GM23338 (cell line): Measurements from ENCODE around the gene GNA15. TPM values are rescaled to one million over a fixed set of nuclear protein-coding genes. Genes with fewer than 3 reads are reported as not detected.

Experiments
- ATAC-seq: fragments of 200-7000 bp; cut with Tn5 transposase; 3 replicates; pipeline ENCODE4 v1.9.1; 2020
- DNase-seq: peaks from one replicate; pipeline ENCODE4 v3.0.0-alpha.2; 2015; ENCODE audit warnings: low spot score
- H2AFZ ChIP-seq: fragments of 200-600 bp; sonication (generic); 2 replicates; pipeline ENCODE4 v1.8.0; 2016; ENCODE audit warnings: antibody characterized with exemption, mild to moderate bottlenecking, moderate library complexity
- H3F3A ChIP-seq: fragments of 200-600 bp; sonication (generic); replicated peaks from 2 replicates; pipeline ENCODE4 v1.8.0; 2017; ENCODE audit warnings: antibody characterized with exemption, mixed run types, low read depth
- H3K27ac ChIP-seq: fragments of 200-600 bp; sonication (generic); 2 replicates; pipeline ENCODE4 v1.6.1; 2016; ENCODE audit warnings: low read depth
- H3K27me3 ChIP-seq: fragments of 200-600 bp; sonication (generic); 2 replicates; pipeline ENCODE4 v1.8.0; 2016; ENCODE audit warnings: mild to moderate bottlenecking, mixed run types, moderate library complexity; ENCODE audit not compliant: insufficient read depth
- H3K36me3 ChIP-seq: fragments of 200-600 bp; sonication (generic); 2 replicates; pipeline ENCODE4 v1.8.0; 2016; ENCODE audit warnings: mild to moderate bottlenecking; ENCODE audit not compliant: insufficient read depth
- H3K4me1 ChIP-seq: fragments of 200-600 bp; sonication (generic); 2 replicates; pipeline ENCODE4 v1.8.0; 2016; ENCODE audit warnings: mild to moderate bottlenecking, moderate library complexity; ENCODE audit not compliant: insufficient read depth
- H3K4me2 ChIP-seq: fragments of 200-600 bp; sonication (generic); 2 replicates; pipeline ENCODE4 v1.7.1; 2017; ENCODE audit warnings: mixed run types
- H3K4me3 ChIP-seq: fragments of 200-600 bp; sonication (generic); 2 replicates; pipeline ENCODE4 v1.6.1; 2016; ENCODE audit warnings: mixed run types
- H3K79me2 ChIP-seq: fragments of 200-600 bp; sonication (generic); replicated peaks from 2 replicates; pipeline ENCODE4 v1.8.0; 2017; ENCODE audit warnings: mild to moderate bottlenecking; ENCODE audit not compliant: insufficient read depth
- H3K9me2 ChIP-seq: fragments of 200-600 bp; sonication (generic); 2 replicates; pipeline ENCODE4 v1.8.0; 2017; ENCODE audit not compliant: insufficient read depth
- H4K20me1 ChIP-seq: fragments of 200-600 bp; sonication (generic); replicated peaks from 2 replicates; pipeline ENCODE4 v1.8.0; 2017; ENCODE audit warnings: mild to moderate bottlenecking; ENCODE audit not compliant: insufficient read depth
- H3K27ac Mint-ChIP-seq: 2 replicates; pipeline ENCODE4 v1.8.0; 2020; ENCODE audit warnings: inconsistent platforms, mild to moderate bottlenecking, moderate library complexity, mixed read lengths
- H3K27me3 Mint-ChIP-seq: 3 replicates; pipeline ENCODE4 v1.8.0; 2022; ENCODE audit warnings: low read depth, mild to moderate bottlenecking, moderate library complexity, mixed read lengths, inconsistent platforms; ENCODE audit not compliant: insufficient read depth, poor library complexity
- H3K36me3 Mint-ChIP-seq: 3 replicates; pipeline ENCODE4 v1.8.0; 2021; ENCODE audit warnings: low read depth, mild to moderate bottlenecking, inconsistent platforms, moderate library complexity, mixed read lengths
- H3K4me1 Mint-ChIP-seq: 3 replicates; pipeline ENCODE4 v1.8.0; 2020; ENCODE audit warnings: mild to moderate bottlenecking, inconsistent platforms, mixed read lengths
- H3K4me3 Mint-ChIP-seq: 3 replicates; pipeline ENCODE4 v1.8.0; 2021; ENCODE audit warnings: moderate library complexity, mild to moderate bottlenecking, inconsistent platforms, mixed read lengths
- H3K9me3 Mint-ChIP-seq: 3 replicates; pipeline ENCODE4 v1.8.0; 2020; ENCODE audit warnings: moderate library complexity, mild to moderate bottlenecking, inconsistent platforms, mixed read lengths
- CREB1 ChIP-seq: fragments of 250-450 bp; sonication (Bioruptor Pico); IDR thresholded peaks from 2 replicates; pipeline ENCODE4 v1.5.0; 2020; ENCODE audit warnings: low read depth, mild to moderate bottlenecking, moderate library complexity
- EZH2 ChIP-seq: fragments of 200-600 bp; sonication (generic); IDR thresholded peaks from one replicate; pipeline ENCODE4 v1.8.0; 2017; ENCODE audit warnings: antibody characterized with exemption, mild to moderate bottlenecking, low read depth; ENCODE audit not compliant: unreplicated experiment
- EZH2phosphoT487 ChIP-seq: fragments of 200-600 bp; sonication (generic); IDR thresholded peaks from one replicate; pipeline ENCODE4 v1.8.1; 2018; ENCODE audit warnings: antibody characterized with exemption; ENCODE audit not compliant: unreplicated experiment
- JUNB ChIP-seq: IDR thresholded peaks from one replicate; pipeline ENCODE4 v1.6.1; 2016; ENCODE audit warnings: antibody characterized with exemption; ENCODE audit not compliant: unreplicated experiment
- NANOG ChIP-seq: IDR thresholded peaks from 2 replicates; pipeline ENCODE4 v1.6.1; 2016; ENCODE audit warnings: antibody characterized with exemption, borderline replicate concordance
- POLR2AphosphoS5 ChIP-seq: IDR thresholded peaks from 2 replicates; pipeline ENCODE4 v1.6.1; 2016; ENCODE audit warnings: antibody characterized with exemption, low read depth
- REST ChIP-seq: IDR thresholded peaks from one replicate; pipeline ENCODE4 v1.6.1; 2018; ENCODE audit warnings: antibody characterized with exemption; ENCODE audit not compliant: unreplicated experiment
- STAT1 ChIP-seq: IDR thresholded peaks from one replicate; pipeline ENCODE4 v1.6.1; 2016; ENCODE audit warnings: antibody characterized with exemption; ENCODE audit not compliant: unreplicated experiment
- ZNF114 ChIP-seq: fragments of 250-450 bp; sonication (Bioruptor Pico); IDR thresholded peaks from 2 replicates; pipeline ENCODE4 v1.5.0; 2020; ENCODE audit warnings: mild to moderate bottlenecking, moderate library complexity
- ZNF331 ChIP-seq: fragments of 250-450 bp; sonication (Bioruptor Pico); IDR thresholded peaks from 2 replicates; pipeline ENCODE4 v1.5.0; 2020; ENCODE audit warnings: low read depth, mild to moderate bottlenecking, moderate library complexity
- polyA plus RNA-seq: library from polyadenylated mRNA; unstranded; fragments of >200 nt; fragmentation: Nextera tagmentation; extraction: Ambion mirVana; gene quantifications from 2 replicates; pipeline ENCODE4 v1.2.1, GENCODE V29; 2016
- total RNA-seq: library from RNA; depleted of rRNA; stranded (reverse); fragments of >200 nt; shearing (Covaris generic); gene quantifications from 2 replicates; pipeline ENCODE4 v1.2.3, GENCODE V29; 2014
- TF ChIP-seq, protein P1 (sequence below): IDR thresholded peaks from 2 replicates; pipeline ENCODE4 v1.6.1; 2016; ENCODE audit warnings: antibody characterized with exemption
- TF ChIP-seq, protein P2 (sequence below), 2 experiments: fragments of 200-600 bp in 1 of 2; sonication (generic) in 1 of 2; conservative IDR thresholded peaks; 2 replicates each; pipeline versions ENCODE4 v1.5.1 to v1.6.1; 2016 to 2017; ENCODE audit warnings: antibody characterized with exemption in 2 of 2, low read depth in 2 of 2, mild to moderate bottlenecking in 2 of 2, moderate library complexity in 1 of 2
- TF ChIP-seq, protein P3 (sequence below): fragments of 250-450 bp; sonication (Bioruptor Pico); IDR thresholded peaks from 2 replicates; pipeline ENCODE4 v1.5.0; 2020; ENCODE audit warnings: mild to moderate bottlenecking, moderate library complexity

GNA15 gene
- total and polyA plus RNA-seq, 2 experiments from 2014 or later, result 0.14 to 0.31 TPM

GRCh38 chr19:3192228-3192635 is 56.4 kb downstream of the GNA15 start:
- Histone ChIP-seq H3K4me3 (no peak overlapping the region), H3K79me2 (peaks cover 57% of the 10 kb centered on the region), H3K27me3 (no peaks in the 10 kb centered on the region), H3K36me3 (no peaks in the 10 kb centered on the region; the same call in 1 of the 2 replicates), H3K9me2 (no peaks in the 10 kb centered on the region), H3K27ac (no peak overlapping the region), H2AFZ (no peak overlapping the region), H4K20me1 (peaks cover 9% of the 10 kb centered on the region), H3K4me2 (no peak overlapping the region), H3K4me1 (peaks cover under 1% of the 10 kb centered on the region; the same call in 1 of the 2 replicates), H3F3A (no peaks in the 10 kb centered on the region)
- TF ChIP-seq ZNF331 (CRISPR knock-in tag) (no peak), JUNB (no peak), POLR2AphosphoS5 (no peak), EZH2phosphoT487 (no peak), CREB1 (CRISPR knock-in tag) (no peak), NANOG (no peak), ZNF114 (CRISPR knock-in tag) (no peak), EZH2 (no peak), STAT1 (no peak), REST (no peak)
- TF ChIP-seq, protein P1, sequence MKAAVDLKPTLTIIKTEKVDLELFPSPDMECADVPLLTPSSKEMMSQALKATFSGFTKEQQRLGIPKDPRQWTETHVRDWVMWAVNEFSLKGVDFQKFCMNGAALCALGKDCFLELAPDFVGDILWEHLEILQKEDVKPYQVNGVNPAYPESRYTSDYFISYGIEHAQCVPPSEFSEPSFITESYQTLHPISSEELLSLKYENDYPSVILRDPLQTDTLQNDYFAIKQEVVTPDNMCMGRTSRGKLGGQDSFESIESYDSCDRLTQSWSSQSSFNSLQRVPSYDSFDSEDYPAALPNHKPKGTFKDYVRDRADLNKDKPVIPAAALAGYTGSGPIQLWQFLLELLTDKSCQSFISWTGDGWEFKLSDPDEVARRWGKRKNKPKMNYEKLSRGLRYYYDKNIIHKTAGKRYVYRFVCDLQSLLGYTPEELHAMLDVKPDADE, result no peak
- TF ChIP-seq, protein P2, sequence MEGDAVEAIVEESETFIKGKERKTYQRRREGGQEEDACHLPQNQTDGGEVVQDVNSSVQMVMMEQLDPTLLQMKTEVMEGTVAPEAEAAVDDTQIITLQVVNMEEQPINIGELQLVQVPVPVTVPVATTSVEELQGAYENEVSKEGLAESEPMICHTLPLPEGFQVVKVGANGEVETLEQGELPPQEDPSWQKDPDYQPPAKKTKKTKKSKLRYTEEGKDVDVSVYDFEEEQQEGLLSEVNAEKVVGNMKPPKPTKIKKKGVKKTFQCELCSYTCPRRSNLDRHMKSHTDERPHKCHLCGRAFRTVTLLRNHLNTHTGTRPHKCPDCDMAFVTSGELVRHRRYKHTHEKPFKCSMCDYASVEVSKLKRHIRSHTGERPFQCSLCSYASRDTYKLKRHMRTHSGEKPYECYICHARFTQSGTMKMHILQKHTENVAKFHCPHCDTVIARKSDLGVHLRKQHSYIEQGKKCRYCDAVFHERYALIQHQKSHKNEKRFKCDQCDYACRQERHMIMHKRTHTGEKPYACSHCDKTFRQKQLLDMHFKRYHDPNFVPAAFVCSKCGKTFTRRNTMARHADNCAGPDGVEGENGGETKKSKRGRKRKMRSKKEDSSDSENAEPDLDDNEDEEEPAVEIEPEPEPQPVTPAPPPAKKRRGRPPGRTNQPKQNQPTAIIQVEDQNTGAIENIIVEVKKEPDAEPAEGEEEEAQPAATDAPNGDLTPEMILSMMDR (conservative IDR thresholded peaks at IDR 0.05; ENCODE audit: low read depth in 2 of 2), result no peak
- TF ChIP-seq, protein P3, sequence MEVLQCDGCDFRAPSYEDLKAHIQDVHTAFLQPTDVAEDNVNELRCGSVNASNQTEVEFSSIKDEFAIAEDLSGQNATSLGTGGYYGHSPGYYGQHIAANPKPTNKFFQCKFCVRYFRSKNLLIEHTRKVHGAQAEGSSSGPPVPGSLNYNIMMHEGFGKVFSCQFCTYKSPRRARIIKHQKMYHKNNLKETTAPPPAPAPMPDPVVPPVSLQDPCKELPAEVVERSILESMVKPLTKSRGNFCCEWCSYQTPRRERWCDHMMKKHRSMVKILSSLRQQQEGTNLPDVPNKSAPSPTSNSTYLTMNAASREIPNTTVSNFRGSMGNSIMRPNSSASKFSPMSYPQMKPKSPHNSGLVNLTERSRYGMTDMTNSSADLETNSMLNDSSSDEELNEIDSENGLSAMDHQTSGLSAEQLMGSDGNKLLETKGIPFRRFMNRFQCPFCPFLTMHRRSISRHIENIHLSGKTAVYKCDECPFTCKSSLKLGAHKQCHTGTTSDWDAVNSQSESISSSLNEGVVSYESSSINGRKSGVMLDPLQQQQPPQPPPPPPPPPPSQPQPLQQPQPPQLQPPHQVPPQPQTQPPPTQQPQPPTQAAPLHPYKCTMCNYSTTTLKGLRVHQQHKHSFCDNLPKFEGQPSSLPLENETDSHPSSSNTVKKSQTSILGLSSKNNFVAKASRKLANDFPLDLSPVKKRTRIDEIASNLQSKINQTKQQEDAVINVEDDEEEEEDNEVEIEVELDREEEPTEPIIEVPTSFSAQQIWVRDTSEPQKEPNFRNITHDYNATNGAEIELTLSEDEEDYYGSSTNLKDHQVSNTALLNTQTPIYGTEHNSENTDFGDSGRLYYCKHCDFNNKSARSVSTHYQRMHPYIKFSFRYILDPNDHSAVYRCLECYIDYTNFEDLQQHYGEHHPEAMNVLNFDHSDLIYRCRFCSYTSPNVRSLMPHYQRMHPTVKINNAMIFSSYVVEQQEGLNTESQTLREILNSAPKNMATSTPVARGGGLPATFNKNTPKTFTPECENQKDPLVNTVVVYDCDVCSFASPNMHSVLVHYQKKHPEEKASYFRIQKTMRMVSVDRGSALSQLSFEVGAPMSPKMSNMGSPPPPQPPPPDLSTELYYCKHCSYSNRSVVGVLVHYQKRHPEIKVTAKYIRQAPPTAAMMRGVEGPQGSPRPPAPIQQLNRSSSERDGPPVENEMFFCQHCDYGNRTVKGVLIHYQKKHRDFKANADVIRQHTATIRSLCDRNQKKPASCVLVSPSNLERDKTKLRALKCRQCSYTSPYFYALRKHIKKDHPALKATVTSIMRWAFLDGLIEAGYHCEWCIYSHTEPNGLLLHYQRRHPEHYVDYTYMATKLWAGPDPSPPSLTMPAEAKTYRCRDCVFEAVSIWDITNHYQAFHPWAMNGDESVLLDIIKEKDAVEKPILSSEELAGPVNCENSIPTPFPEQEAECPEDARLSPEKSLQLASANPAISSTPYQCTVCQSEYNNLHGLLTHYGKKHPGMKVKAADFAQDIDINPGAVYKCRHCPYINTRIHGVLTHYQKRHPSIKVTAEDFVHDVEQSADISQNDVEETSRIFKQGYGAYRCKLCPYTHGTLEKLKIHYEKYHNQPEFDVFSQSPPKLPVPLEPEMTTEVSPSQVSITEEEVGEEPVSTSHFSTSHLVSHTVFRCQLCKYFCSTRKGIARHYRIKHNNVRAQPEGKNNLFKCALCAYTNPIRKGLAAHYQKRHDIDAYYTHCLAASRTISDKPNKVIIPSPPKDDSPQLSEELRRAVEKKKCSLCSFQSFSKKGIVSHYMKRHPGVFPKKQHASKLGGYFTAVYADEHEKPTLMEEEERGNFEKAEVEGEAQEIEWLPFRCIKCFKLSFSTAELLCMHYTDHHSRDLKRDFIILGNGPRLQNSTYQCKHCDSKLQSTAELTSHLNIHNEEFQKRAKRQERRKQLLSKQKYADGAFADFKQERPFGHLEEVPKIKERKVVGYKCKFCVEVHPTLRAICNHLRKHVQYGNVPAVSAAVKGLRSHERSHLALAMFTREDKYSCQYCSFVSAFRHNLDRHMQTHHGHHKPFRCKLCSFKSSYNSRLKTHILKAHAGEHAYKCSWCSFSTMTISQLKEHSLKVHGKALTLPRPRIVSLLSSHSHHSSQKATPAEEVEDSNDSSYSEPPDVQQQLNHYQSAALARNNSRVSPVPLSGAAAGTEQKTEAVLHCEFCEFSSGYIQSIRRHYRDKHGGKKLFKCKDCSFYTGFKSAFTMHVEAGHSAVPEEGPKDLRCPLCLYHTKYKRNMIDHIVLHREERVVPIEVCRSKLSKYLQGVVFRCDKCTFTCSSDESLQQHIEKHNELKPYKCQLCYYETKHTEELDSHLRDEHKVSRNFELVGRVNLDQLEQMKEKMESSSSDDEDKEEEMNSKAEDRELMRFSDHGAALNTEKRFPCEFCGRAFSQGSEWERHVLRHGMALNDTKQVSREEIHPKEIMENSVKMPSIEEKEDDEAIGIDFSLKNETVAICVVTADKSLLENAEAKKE (CRISPR knock-in tag), result no peak
- no peak overlapping the region for H3K27ac Mint-ChIP-seq
- no peak for DNase-seq
- H3K4me1 Mint-ChIP-seq, result peaks cover 14% of the 10 kb centered on the region
- no peaks in the 10 kb centered on the region; the same call in 2 of the 3 replicates for H3K9me3 Mint-ChIP-seq
- H3K36me3 Mint-ChIP-seq, result peaks cover 18% of the 10 kb centered on the region
- ATAC-seq, result no peak
- peaks cover 4% of the 10 kb centered on the region for H3K27me3 Mint-ChIP-seq
- no peak overlapping the region for H3K4me3 Mint-ChIP-seq
